ENCODE measurements around the gene PTCH1. TPM values are rescaled to one million over a fixed set of nuclear protein-coding genes. Genes with fewer than 3 reads are reported as not detected.
A peak's percentile ranks its signal among the peaks of the same experiment; 100 is the strongest.

PTCH1 gene
- total RNA-seq, 1 donor from 2014 or later: 9.8 TPM

DNA sequence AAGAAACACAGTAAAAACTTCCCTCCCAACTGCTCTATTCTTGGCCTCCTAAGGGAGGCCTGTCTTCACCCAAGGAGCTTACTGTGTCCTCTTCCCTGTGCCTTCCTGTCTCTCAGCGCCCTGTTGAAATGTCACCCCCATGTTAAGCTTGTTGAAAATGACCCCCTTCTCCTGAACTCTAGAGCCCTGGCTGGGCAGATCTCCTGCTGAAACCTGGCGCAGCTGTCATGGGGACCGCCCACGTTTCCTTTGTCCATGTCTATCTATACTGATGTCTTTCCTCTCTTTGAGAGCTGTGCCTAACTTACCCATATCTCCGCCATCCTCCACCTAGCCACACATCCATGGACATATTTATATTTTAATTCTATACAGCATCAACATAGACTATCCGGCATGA is 33.3 kb downstream of the PTCH1 start:
- no peak for DNase-seq
- intact Hi-C loops (cut with DNase I): no loop called here
- no peak for ATAC-seq (ENCODE audit: poor library complexity)

DNA sequence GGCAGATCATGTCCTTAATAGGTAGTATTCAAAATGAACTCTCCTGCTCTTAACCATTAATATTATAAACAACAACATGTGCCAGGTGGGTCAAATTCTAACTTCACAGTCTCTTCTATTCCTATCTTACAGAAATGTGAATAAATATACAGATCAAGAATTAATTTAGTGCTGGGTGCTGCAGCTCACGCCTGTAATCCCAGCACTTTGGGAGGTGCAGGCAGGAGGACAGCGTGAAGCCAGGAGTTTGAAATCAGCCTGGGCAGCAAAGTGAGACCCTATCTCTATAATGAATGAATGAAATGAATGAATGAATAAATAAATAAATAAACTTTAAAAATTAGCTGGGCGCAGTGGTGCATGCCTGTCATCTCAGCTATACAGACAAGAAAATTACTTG is 34.1 kb downstream of the PTCH1 start:
- intact Hi-C loops (cut with DNase I): no loop called here
- DNase-seq (no peak), ATAC-seq (ENCODE audit: poor library complexity) (no peak)

DNA sequence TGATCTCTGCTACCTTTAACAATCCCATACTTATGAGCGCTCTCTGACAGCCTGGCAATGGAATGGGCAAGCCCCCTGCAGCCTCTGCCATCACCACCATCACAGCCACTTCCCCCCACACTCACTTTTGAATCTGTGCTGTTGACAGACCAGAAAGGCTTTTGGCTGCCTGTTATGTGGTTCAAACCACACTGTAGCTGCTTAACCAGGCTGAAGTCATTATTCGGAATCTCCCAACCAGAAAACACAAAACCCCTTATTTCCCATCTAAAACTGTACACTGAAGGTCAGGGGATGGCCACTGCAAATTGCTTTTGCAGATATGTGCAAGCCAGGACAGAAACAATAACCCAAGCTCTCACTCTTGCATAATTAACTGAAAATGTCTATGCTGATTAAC is 35.8 kb downstream of the PTCH1 start:
- ATAC-seq (ENCODE audit: poor library complexity): no peak
- intact Hi-C loops (cut with DNase I): no loop called here
- no peak for DNase-seq

DNA sequence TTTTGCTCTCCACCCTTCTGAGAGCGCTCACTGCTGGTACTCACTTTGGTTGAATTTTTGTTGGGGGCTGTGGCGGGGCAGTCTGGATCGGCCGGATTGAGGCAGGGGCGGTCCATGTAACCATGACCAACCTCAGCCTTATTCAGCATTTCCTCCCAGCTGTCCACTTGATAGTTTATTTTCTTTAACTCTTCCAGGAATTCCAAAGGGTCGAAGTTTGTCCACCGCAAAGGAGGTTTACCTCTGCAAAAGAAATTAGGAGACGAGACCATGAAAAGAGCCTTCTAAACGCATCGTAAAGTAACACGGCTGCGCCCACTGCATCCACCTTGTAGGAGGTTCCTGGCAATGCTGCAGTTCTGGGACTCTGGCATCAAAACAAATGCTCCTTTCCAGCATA is 36.4 kb downstream of the PTCH1 start:
- DNase-seq (no peak), ATAC-seq (ENCODE audit: poor library complexity) (no peak)
- intact Hi-C loops (cut with DNase I): no loop called here

DNA sequence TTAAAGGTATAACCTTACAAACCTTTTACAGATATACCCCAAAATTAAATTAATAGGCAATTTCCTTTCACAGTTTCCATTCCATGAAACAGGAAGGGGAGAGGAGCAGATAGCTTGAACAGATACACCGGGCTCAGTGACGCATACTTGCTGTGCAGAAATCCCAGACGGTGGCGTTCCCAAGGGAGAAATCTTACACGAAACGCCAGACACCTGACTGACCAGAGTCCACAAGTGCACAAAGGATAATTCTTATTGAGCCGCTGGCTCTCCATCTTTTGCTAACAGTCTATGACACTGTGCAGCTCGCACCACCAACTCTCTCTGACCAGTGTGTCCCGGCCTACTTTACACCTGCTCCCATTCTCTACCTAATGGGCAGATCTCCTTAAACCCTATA is 37.4 kb downstream of the PTCH1 start:
- intact Hi-C loops (cut with DNase I): no loop called here
- DNase-seq (no peak), ATAC-seq (ENCODE audit: poor library complexity) (no peak)

DNA sequence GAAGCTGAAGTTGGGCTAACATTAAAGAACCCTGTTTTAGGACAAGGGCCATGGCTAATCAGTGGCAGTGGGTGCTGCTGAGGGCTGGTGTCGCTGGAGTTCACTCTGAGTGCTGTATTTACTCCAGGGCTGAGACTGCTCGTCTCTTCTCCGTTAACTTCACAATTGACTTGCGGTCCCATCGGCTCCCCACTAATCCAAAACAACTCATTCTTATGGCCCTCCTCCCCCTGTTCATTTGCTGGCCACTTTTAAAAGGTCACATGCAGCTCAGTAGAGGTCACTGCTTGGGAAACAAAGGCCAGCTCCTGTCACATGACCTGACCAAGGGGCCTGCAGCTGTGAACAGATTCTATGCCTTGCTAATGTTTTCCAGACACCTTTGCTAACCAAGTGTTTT is 38.4 kb downstream of the PTCH1 start:
- intact Hi-C loops (cut with DNase I): no loop called here
- no peak for DNase-seq
- ATAC-seq (ENCODE audit: poor library complexity): peak; percentile 78

DNA sequence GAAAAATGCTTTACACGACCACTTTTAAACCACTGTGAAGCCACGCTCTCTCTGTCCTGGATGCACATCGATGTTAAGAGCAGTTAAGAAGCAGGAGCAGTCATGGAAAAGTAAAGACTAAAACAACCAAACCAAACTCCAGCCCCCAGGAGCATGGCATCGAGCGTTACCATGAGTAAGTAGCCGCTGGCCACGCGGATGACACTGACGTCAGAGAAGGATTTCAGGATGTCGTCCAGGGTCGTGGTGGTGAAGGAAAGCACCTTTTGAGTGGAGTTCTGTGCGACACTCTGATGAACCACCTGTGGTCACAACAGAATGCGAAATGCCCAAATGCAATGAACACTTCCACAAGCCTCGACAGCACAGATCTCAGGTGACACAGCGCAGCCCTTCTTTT is 38.9 kb downstream of the PTCH1 start:
- no peak for DNase-seq
- no peak for ATAC-seq (ENCODE audit: poor library complexity)
- intact Hi-C loops (cut with DNase I): no loop called here

DNA sequence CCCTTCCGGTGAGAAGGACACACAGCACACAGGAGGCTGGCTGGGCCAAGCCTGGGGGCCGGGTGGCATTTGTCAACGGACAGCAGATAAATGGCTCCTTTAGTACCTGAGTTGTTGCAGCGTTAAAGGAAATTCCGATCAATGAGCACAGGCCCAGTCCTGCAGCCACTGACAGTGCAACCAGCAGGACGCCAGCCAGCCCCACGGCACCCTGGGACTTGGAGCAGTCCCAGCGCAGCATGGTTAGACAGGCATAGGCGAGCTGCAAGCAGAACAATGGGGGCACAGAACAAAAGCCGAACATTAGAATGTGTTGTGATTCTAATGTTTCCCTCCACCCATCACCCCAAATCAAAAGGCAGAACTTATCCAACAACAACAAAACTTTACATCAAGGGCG is 39.3 kb downstream of the PTCH1 start:
- intact Hi-C loops (cut with DNase I): no loop called here
- peak; percentile 49 for ATAC-seq (ENCODE audit: poor library complexity)
- no peak for DNase-seq

DNA sequence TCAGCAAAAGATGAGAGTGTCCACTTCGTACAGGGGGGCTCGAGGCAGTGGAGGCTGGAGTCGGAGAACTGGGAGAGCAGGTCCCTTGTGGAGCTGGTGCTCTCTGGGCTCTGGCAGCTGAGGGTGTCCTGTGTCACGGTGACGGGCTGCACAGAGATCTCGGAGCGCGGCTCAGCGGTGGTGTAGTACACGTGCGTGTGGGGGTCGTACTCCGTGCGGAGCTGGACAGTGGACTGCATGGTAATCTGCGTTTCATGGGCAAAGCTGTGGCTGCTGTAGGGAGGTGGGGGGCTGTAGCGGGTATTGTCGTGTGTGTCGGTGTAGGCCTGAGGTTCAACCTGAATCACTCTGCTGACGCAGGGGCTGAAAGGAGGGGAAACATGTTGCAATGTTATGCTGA is 48.0 kb downstream of the PTCH1 start:
- intact Hi-C loops (cut with DNase I): no loop called here
- no peak for DNase-seq
- no peak for ATAC-seq (ENCODE audit: poor library complexity)

DNA sequence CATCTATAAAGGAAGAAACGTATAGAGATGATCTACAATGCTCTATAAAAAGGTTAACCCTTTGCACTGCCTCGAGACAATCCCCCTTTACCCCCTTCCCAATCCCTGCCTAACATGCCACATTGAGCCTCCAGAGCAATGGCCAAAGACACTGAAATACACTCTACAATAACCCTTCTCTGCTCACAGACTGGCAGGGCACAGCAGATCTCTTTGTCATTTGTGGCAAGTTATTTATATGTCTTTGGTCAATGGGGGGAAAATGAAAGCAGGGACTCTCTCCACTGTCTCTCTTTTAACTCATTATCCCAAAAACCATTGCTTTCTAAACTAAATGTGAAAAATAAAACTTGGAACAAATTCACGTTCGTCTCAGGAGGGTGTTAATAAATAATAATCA is 51.7 kb downstream of the PTCH1 start:
- DNase-seq (no peak), ATAC-seq (ENCODE audit: poor library complexity) (no peak)
- intact Hi-C loops (cut with DNase I): no loop called here

DNA sequence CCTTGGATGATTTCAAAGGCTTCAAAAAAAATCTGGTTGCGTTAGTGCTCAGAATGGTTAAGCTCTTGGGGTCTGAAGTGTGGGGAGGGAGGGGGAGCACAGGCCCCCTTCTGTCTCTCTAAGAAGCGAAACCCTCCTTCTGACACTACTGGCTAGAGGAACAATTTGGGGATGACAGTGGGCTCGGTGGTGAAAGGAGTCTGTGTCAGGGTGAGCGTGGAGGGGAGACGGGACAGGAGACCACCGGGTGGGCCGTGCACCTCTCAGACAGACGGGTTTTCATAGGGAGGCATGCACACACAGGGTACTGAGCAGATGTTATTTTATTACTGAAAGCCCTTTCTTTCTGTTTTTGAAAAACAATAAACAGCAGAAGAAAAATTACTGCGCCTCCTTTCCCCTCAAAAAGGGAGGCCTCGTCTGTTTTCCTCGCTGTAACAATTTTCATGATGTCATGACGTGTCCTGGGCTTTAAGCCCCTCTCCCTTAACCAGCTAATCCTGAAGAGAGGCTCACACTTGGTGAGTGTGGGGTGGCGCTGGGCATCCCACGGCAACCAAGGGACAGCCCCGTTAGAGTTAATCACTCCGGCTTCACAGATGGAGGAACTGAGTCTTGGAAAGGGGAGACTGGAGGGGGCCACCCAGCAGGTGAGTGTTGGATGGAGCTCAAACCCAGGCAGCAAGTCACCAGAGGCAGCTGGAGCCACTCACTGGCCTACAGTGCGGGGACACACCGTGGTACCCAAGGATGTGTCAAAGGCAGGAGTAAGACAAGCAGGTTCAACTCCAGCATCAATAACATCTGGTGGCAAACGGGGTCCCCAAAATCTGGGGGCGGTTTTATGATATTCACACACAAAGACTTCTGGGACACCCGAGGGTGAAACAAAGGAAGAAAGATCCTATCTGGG is 53.4 kb downstream of the PTCH1 start:
- intact Hi-C loops (cut with DNase I): no loop called here
- DNase-seq (no peak), ATAC-seq (ENCODE audit: poor library complexity) (no peak)

DNA sequence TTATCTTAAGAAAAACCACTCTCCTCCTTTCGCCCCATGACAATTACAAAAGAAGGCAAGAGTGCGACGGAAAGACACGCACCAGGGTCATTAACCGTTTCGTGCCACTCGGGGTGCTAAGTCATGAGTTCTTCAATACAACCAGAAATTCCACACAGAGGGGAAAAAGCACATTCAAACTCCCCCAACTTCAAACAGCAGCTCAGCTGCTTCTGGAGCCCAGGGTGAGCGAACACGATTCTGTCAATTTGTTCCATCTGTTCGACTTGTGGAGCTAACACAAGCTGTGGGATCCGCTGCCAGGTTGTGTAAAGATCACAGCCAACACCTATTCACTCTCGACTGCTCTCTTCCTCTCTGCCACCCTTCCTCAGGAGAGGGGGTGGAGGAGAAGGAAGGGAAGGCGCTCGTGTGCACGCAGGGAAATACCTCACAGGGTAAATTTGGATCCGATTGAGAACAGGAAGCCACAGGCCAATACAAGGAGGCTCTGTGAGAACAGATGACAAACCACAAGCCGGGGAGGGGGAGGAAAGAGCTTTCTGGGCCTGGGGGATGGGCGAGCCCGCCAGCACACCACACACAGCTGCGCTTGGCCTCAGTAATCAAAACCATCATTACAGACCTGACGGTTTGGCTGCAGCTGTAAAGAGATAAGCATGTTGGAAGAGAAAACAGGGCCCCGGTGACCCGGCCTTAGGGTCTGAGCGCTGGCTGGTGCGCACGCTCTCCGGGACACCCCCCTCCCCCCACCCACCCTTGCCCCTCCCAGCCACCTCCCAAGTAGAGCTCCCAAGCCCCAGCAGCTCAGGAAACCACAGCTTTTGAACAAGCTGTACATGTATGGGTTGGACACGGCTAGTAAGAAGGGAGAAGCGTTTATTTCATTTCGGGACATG is 54.3 kb downstream of the PTCH1 start:
- ATAC-seq (ENCODE audit: poor library complexity) (peak; percentile 92), DNase-seq (peak; percentile 66)
- intact Hi-C loops (cut with DNase I): no loop called here

DNA sequence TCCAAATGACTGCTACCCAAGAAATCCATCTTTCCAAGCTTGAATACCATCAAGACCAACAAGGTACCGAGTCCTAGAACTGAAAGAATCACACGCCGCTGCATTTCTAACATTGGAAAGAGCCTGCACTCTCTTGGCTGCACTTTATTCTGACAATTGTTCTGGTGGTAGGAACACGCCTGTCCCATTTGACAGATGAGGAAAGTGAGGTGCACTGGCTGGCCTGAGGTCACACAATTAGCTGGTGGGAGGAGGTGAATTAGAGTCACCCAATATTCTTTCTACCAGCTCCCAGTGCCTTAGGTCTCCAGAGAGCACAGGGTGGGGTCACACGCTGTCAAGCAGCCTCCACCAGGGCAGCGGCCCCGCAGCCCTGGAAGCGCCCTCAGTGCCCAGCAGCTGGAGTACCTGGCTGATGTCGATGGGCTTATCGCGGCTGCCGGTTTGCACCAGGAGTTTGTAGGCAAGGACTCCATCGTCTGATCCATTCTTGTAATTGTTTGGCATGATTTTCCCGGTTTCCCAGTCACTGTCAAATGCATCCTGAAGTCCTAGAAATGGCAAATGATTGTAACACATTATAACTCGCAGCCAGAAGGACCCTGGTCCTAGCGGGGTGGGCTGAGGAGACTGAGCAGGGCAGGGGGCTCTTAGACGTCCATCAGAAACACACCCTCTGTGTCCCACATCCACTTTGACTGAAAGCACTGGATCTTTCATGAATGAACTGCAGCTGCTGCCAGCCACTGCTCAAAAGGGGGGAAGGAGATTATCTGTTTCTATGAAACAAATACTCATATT is 55.1 kb downstream of the PTCH1 start:
- DNase-seq (no peak), ATAC-seq (ENCODE audit: poor library complexity) (no peak)
- intact Hi-C loops (cut with DNase I): no loop called here

DNA sequence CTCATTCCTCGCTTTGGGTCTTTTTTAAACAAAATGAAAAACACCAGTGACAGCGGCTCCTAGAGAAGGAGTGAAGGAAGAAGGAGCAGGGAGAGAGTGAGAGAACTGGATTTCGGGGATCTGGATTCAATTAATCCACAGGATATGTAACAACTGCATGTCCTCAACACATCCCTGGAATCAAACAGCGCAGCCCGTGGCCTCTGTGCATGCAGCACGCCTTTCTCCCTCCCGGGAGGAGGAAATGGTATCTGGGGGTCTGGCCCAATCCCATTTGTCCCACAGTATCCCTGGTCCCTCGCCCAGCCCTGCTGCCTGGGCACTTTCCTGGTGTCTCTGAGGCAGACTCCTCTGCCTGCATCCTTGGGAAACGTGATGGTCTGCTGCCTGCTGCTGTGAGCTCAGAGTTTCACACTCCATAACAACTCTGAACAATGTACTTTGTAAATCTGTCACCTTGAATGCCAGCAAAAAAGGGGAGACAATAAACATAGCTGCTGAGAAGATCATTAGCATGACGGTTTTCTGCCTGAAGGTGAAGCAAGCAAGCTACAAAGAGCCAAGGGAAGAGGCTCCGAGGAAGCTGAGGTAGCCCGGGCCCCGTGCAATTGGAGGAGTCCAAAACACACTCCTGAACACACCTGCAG is 56.1 kb downstream of the PTCH1 start:
- DNase-seq (no peak), ATAC-seq (ENCODE audit: poor library complexity) (no peak)
- intact Hi-C loops (cut with DNase I): no loop called here

DNA sequence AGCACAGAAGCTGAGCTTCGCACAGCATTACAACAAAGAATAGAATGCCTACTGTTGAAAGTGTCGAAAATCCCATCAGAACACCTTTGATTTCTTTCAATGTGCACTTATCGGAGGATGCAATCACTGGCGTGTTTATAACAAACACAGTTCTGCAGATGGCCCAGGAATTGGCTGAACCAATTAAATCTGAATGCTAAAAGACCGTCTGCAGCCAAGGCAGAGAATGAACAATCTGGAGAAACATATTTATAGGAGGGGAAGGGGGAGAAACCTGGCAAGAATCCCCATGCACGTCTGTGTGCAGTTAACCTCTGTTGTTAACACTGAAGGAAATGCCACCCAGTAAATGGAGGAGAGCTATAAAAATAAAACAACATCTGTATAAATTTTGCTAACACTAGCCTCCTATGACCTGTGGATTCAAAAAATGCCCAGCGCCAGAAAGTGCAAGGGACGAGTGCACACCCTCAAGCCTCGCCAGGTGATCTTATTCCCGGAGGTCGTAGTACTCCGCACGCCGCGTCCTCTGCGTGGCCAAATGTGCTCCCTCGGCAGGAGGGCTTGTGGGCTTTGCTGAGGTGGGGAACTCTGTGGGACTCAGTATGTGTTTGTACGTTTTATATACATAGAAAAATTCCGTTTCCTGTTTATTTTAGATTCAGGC is 56.8 kb downstream of the PTCH1 start:
- ATAC-seq (ENCODE audit: poor library complexity) (no peak), DNase-seq (no peak)
- intact Hi-C loops (cut with DNase I): no loop called here

DNA sequence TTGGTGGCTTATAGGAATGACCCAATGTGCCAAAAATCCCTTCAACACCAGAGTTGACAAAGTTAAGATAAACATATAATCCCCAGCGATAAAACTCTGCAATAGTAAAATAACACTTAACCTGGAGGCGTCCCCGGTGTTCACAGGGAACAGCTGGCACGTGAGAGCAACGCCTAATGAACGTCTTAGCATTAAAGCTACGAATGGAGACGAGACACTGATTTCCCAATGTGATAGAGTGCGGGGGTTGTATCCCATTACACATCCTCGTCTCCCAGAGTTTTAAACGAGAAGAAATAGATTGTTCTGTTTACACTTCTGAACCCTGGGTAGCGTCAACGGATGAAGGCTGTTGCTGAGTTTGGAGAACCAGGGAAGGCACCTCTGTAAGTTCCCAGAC is 57.6 kb downstream of the PTCH1 start:
- DNase-seq: no peak
- no peak for ATAC-seq (ENCODE audit: poor library complexity)
- intact Hi-C loops (cut with DNase I): no loop called here

DNA sequence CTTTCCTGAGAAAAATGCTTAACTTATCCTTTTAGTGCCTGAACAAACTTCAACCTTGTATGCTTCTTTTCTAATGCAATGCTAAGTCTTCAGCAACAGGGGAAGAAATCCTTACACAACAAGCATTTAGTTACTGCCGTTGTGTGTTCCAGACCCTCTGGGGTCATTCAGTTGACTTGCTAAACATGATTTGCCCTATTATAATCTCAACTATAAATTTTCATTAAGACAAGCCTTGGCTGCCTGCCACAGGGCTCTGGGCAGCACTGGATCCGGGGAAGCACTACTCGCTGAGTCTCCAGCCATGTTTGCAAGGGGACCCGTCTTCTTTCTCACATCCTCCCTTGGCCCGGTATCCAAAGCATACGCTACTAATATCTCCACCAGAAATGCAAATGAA is 58.1 kb downstream of the PTCH1 start:
- intact Hi-C loops (cut with DNase I): no loop called here
- ATAC-seq (ENCODE audit: poor library complexity): no peak
- DNase-seq: no peak

DNA sequence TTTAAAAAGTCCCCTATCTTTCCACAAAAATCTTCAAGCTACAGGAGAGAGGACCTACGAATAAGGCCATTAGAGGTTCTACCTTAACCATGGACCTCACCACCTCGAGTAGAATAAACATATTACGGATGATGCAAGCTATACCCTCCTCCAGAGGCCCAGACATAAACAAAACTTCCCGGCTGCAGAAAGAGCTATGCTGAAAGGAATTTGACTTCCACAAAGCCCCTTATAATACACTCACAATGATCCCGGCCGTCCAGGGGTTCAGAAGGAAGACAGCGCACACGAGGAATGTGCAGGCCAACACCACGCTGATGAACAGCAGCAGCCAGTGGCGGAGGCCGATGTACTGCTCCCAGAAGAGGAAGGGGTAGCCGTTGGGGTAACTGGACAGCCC is 59.0 kb downstream of the PTCH1 start:
- intact Hi-C loops (cut with DNase I): no loop called here
- DNase-seq (no peak), ATAC-seq (ENCODE audit: poor library complexity) (no peak)

All from Right ventricle myocardium superior (tissue), 1 donor.